GM12865 (cell line): ENCODE data around the gene GLRX.

Experiments used
- DNase-seq: peaks from one replicate; pipeline ENCODE4 v3.0.0; 2010; ENCODE audit warnings: low read depth
- H3K4me3 ChIP-seq: 2 replicates; pipeline ENCODE4 v1.5.1; 2011; ENCODE audit warnings: mild to moderate bottlenecking, low read depth, low read length, control low read depth
- CTCF ChIP-seq: IDR thresholded peaks from 2 replicates; pipeline ENCODE4 v1.5.1; 2011; ENCODE audit warnings: low read length, control low read depth, low read depth, inconsistent platforms; ENCODE audit not compliant: insufficient read depth; ENCODE audit errors: missing control alignments

Gene GLRX

GRCh38 chr5:95799191-95799835 is 23.2 kb downstream of the GLRX start:
- no peak overlapping the region for H3K4me3 ChIP-seq
- DNase-seq = no peak
- no peak for TF ChIP-seq CTCF

- TF ChIP-seq CTCF = no peak
- no peak overlapping the region for H3K4me3 ChIP-seq
- no peak for DNase-seq
Observed at GRCh38 chr5:95798545-95798944, 24.0 kb downstream of the GLRX start.

GRCh38 chr5:95798048-95798447 is 24.5 kb downstream of the GLRX start:
- no peak overlapping the region for H3K4me3 ChIP-seq
- DNase-seq = no peak
- TF ChIP-seq CTCF = no peak

GRCh38 chr5:95797301-95797700 is 25.2 kb downstream of the GLRX start:
- no peak overlapping the region for H3K4me3 ChIP-seq
- TF ChIP-seq CTCF = no peak
- DNase-seq = no peak

GRCh38 chr5:95794070-95794516 is 28.4 kb downstream of the GLRX start:
- TF ChIP-seq CTCF = no peak
- DNase-seq = no peak
- H3K4me3 ChIP-seq = no peak overlapping the region

GRCh38 chr5:95791751-95792150 is 30.8 kb downstream of the GLRX start:
- no peak for DNase-seq
- TF ChIP-seq CTCF = no peak
- no peak overlapping the region for H3K4me3 ChIP-seq

GRCh38 chr5:95788493-95788892 is 34.0 kb downstream of the GLRX start:
- TF ChIP-seq CTCF = no peak
- no peak overlapping the region for H3K4me3 ChIP-seq
- no peak for DNase-seq
